Measurements from ENCODE around the gene HNRNPU. TPM values are rescaled to one million over a fixed set of nuclear protein-coding genes. Genes with fewer than 3 reads are reported as not detected.
"Not testable (repeated sequence)": the region's sequence is repeated elsewhere in the genome, so short reads cannot be mapped to it uniquely, and the experiment has no call there.

HNRNPU gene
- polyA plus RNA-seq, 2 donors, result 94.5 to 127 TPM

- no peaks in the 10 kb centered on the region for H3K27me3 ChIP-seq (ENCODE audit: control insufficient read depth in 1 of 2, insufficient read depth in 2 of 2, low read length in 2 of 2)
- H3K9me3 ChIP-seq (ENCODE audit: control insufficient read depth in 2 of 2, insufficient read depth in 1 of 2, low read depth in 1 of 2, low read length in 1 of 2), result no peaks in the 10 kb centered on the region
- H3K4me1 ChIP-seq (ENCODE audit: control insufficient read depth in 2 of 2, insufficient read depth in 2 of 2, low read length in 1 of 2), result no peaks in the 10 kb centered on the region
- H3K4me3 ChIP-seq (ENCODE audit: low read depth in 1 of 2, low read length in 2 of 2), result peak overlapping the region; percentile 80 to 83
- H3K27ac ChIP-seq (ENCODE audit: low read depth in 2 of 2, low read length in 1 of 2), result peak overlapping the region; percentile 99
- H3K36me3 ChIP-seq (ENCODE audit: control insufficient read depth in 2 of 2, insufficient read depth in 2 of 2, low read length in 1 of 2), result no peaks in the 10 kb centered on the region
- WGBS, 2 donors, result 0% methylated on average over 45 to 49 of the region's 49 CpGs
Measured at GRCh38 chr1:244834543-244835275, 29.6 kb downstream of the HNRNPU start.

GRCh38 chr1:244833734-244834542, 30.4 kb downstream of the HNRNPU start:
- Histone ChIP-seq H3K4me1 (ENCODE audit: control insufficient read depth in 2 of 2, insufficient read depth in 2 of 2, low read length in 1 of 2) (no peaks in the 10 kb centered on the region), H3K4me3 (ENCODE audit: low read depth in 1 of 2, low read length in 2 of 2) (peak overlapping the region; percentile 80 to 83), H3K9me3 (ENCODE audit: control insufficient read depth in 2 of 2, insufficient read depth in 1 of 2, low read depth in 1 of 2, low read length in 1 of 2) (no peaks in the 10 kb centered on the region), H3K27ac (ENCODE audit: low read depth in 2 of 2, low read length in 1 of 2) (peak overlapping the region; percentile 98 to 99), H3K27me3 (ENCODE audit: control insufficient read depth in 1 of 2, insufficient read depth in 2 of 2, low read length in 2 of 2) (no peaks in the 10 kb centered on the region), H3K36me3 (ENCODE audit: control insufficient read depth in 2 of 2, insufficient read depth in 2 of 2, low read length in 1 of 2) (no peaks in the 10 kb centered on the region)
- 1% methylated on average over 32 of the region's 32 CpGs for WGBS, 2 donors

- peak overlapping the region; percentile 29 to 71 for H3K27ac ChIP-seq (ENCODE audit: low read depth in 2 of 2, low read length in 1 of 2)
- H3K4me3 ChIP-seq (ENCODE audit: low read depth in 1 of 2, low read length in 2 of 2); H3K27me3 ChIP-seq (ENCODE audit: control insufficient read depth in 1 of 2, insufficient read depth in 2 of 2, low read length in 2 of 2); H3K4me1 ChIP-seq (ENCODE audit: control insufficient read depth in 2 of 2, insufficient read depth in 2 of 2, low read length in 1 of 2); H3K36me3 ChIP-seq (ENCODE audit: control insufficient read depth in 2 of 2, insufficient read depth in 2 of 2, low read length in 1 of 2); H3K9me3 ChIP-seq (ENCODE audit: control insufficient read depth in 2 of 2, insufficient read depth in 1 of 2, low read depth in 1 of 2, low read length in 1 of 2): not testable (repeated sequence)
- WGBS, 2 donors, result 42 to 46% methylated on average over 8 of the region's 8 CpGs
Measured at GRCh38 chr1:244833260-244833659, 31.1 kb downstream of the HNRNPU start.

- no peaks in the 10 kb centered on the region for H3K27me3 ChIP-seq (ENCODE audit: control insufficient read depth in 1 of 2, insufficient read depth in 2 of 2, low read length in 2 of 2)
- H3K9me3 ChIP-seq (ENCODE audit: control insufficient read depth in 2 of 2, insufficient read depth in 1 of 2, low read depth in 1 of 2, low read length in 1 of 2), result no peaks in the 10 kb centered on the region
- no peaks in the 10 kb centered on the region for H3K4me1 ChIP-seq (ENCODE audit: control insufficient read depth in 2 of 2, insufficient read depth in 2 of 2, low read length in 1 of 2)
- H3K4me3 ChIP-seq (ENCODE audit: low read depth in 1 of 2, low read length in 2 of 2), result no peak overlapping the region
- WGBS, 2 donors, result 77 to 78% methylated on average over 3 of the region's 3 CpGs
- H3K36me3 ChIP-seq (ENCODE audit: control insufficient read depth in 2 of 2, insufficient read depth in 2 of 2, low read length in 1 of 2), result no peaks in the 10 kb centered on the region
- no peak overlapping the region for H3K27ac ChIP-seq (ENCODE audit: low read depth in 2 of 2, low read length in 1 of 2)
Measured at GRCh38 chr1:244830639-244831038, 33.7 kb downstream of the HNRNPU start.

DNA sequence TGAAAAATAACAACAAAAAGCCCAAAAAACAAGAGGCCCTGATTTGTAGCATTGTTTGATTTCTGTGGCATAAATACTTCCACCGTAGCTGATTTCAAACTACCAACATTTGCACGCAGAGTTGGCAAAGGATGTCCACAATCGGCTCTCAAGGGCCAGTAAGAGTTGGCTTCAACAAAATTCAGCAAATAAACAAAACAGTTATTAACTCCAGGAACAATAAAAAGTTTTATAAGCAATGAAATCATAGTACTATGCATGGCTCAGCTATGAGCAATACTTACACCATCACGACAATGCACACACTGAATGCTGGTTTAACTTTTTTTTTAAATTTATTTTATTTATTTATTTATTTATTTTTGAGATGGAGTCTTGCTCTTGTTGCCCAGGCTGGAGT, 37.6 kb downstream of the HNRNPU start:
- Histone ChIP-seq H3K4me1 (ENCODE audit: control insufficient read depth in 2 of 2, insufficient read depth in 2 of 2, low read length in 1 of 2) (no peaks in the 10 kb centered on the region), H3K4me3 (ENCODE audit: low read depth in 1 of 2, low read length in 2 of 2) (no peak overlapping the region), H3K36me3 (ENCODE audit: control insufficient read depth in 2 of 2, insufficient read depth in 2 of 2, low read length in 1 of 2) (no peaks in the 10 kb centered on the region), H3K27me3 (ENCODE audit: control insufficient read depth in 1 of 2, insufficient read depth in 2 of 2, low read length in 2 of 2) (no peaks in the 10 kb centered on the region), H3K9me3 (ENCODE audit: control insufficient read depth in 2 of 2, insufficient read depth in 1 of 2, low read depth in 1 of 2, low read length in 1 of 2) (no peaks in the 10 kb centered on the region), H3K27ac (ENCODE audit: low read depth in 2 of 2, low read length in 1 of 2) (no peak overlapping the region)
- 86 to 90% methylated on average over 4 of the region's 4 CpGs for WGBS, 2 donors

DNA sequence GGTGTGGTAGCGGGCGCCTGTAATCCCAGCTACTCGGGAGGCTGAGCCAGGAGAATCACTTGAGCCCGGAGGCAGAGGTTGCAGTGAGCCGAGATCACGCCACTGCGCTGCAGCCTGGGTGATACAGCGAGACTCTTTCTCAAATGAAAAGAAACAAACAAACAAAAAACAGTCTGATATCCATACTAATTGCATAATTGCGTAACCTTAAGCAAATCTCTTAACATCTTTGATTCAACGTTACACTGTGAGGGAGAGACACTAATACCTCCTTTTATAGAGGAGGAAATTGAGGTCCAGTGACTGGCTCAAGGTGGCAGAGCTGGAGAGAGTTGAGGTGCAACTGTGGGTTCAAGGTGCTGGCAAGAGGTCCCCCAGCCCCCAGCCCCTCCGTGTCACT, 41.5 kb downstream of the HNRNPU start:
- 91 to 93% methylated on average over 11 of the region's 11 CpGs for WGBS, 2 donors
- no peaks in the 10 kb centered on the region for H3K27me3 ChIP-seq (ENCODE audit: control insufficient read depth in 1 of 2, insufficient read depth in 2 of 2, low read length in 2 of 2)
- H3K4me3 ChIP-seq (ENCODE audit: low read depth in 1 of 2, low read length in 2 of 2), result no peak overlapping the region
- no peak overlapping the region for H3K27ac ChIP-seq (ENCODE audit: low read depth in 2 of 2, low read length in 1 of 2)
- H3K4me1 ChIP-seq (ENCODE audit: control insufficient read depth in 2 of 2, insufficient read depth in 2 of 2, low read length in 1 of 2), result no peaks in the 10 kb centered on the region
- no peaks in the 10 kb centered on the region for H3K36me3 ChIP-seq (ENCODE audit: control insufficient read depth in 2 of 2, insufficient read depth in 2 of 2, low read length in 1 of 2)
- no peaks in the 10 kb centered on the region for H3K9me3 ChIP-seq (ENCODE audit: control insufficient read depth in 2 of 2, insufficient read depth in 1 of 2, low read depth in 1 of 2, low read length in 1 of 2)

DNA sequence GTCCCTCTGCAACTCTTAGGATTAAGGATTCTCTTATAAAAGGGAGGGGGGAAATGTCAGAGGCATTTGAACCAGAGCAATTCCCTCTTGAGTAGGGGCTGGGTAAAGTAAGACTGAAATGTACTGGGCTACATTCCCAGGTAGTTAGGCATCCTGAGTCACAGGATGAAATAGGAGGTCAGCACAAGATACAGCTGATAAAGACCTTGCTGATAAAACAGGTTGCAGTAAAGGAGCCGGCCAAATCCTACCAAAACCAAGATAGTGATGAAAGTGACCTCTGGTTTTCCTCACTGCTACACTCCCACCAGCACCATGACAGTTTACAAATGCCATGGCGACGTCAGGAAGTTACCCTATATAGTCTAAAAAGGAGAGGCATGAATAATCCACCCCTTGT, 43.2 kb downstream of the HNRNPU start:
- Histone ChIP-seq H3K4me1 (ENCODE audit: control insufficient read depth in 2 of 2, insufficient read depth in 2 of 2, low read length in 1 of 2) (no peaks in the 10 kb centered on the region), H3K36me3 (ENCODE audit: control insufficient read depth in 2 of 2, insufficient read depth in 2 of 2, low read length in 1 of 2) (no peaks in the 10 kb centered on the region), H3K27me3 (ENCODE audit: control insufficient read depth in 1 of 2, insufficient read depth in 2 of 2, low read length in 2 of 2) (no peaks in the 10 kb centered on the region), H3K27ac (ENCODE audit: low read depth in 2 of 2, low read length in 1 of 2) (no peak overlapping the region), H3K9me3 (ENCODE audit: control insufficient read depth in 2 of 2, insufficient read depth in 1 of 2, low read depth in 1 of 2, low read length in 1 of 2) (no peaks in the 10 kb centered on the region), H3K4me3 (ENCODE audit: low read depth in 1 of 2, low read length in 2 of 2) (no peak overlapping the region)
- WGBS, 2 donors, result 73 to 82% methylated on average over 3 of the region's 3 CpGs

DNA sequence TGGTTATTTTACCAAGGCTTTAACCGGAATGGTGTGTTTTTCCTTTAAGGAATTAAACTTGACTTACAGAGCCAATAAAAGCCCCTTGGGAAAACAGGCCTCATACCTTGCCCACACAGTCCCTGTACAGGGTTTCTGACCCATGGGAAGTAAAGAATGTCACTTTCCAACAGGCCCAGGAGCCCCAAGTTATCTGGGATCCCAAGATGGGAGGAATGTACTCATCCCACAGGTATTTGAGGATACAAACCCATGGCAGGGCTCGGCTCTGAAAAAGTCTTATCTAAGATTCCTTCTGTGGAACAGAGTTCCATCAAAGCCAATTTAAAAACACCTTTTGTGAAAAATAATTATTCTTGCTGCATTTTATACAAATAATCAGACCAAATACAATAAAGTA, 44.2 kb downstream of the HNRNPU start:
- H3K4me3 ChIP-seq (ENCODE audit: low read depth in 1 of 2, low read length in 2 of 2), result no peak overlapping the region
- H3K27me3 ChIP-seq (ENCODE audit: control insufficient read depth in 1 of 2, insufficient read depth in 2 of 2, low read length in 2 of 2), result no peaks in the 10 kb centered on the region
- H3K36me3 ChIP-seq (ENCODE audit: control insufficient read depth in 2 of 2, insufficient read depth in 2 of 2, low read length in 1 of 2), result no peaks in the 10 kb centered on the region
- WGBS, 2 donors, result 80 to 83% methylated on average over 2 of the region's 2 CpGs
- no peaks in the 10 kb centered on the region for H3K9me3 ChIP-seq (ENCODE audit: control insufficient read depth in 2 of 2, insufficient read depth in 1 of 2, low read depth in 1 of 2, low read length in 1 of 2)
- H3K27ac ChIP-seq (ENCODE audit: low read depth in 2 of 2, low read length in 1 of 2), result no peak overlapping the region
- no peaks in the 10 kb centered on the region for H3K4me1 ChIP-seq (ENCODE audit: control insufficient read depth in 2 of 2, insufficient read depth in 2 of 2, low read length in 1 of 2)

DNA sequence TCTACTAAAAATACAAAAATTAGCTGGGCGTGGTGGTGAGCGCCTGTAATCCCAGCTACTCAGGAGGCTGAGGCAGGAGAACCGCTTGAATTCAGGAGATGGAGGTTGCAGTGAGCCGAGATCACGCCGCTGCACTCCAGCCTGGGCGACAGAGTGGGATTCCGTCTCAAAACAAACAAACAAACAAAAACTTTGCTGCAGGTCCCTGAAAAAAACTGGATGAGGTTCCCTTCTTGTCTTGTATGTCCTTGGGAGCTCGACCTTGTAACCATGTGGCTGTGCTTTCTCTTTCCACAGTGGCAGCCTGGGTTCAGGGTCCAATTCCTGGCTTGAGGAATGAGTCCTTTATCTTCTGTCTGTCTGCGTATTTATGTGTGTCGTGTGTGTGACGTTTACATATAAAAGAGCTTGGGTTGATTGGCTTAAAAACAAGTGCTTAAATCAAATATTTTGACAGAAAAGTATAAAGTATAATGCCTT, 46.9 kb downstream of the HNRNPU start:
- H3K4me1 ChIP-seq (ENCODE audit: control insufficient read depth in 2 of 2, insufficient read depth in 2 of 2, low read length in 1 of 2), result no peaks in the 10 kb centered on the region
- no peaks in the 10 kb centered on the region for H3K27me3 ChIP-seq (ENCODE audit: control insufficient read depth in 1 of 2, insufficient read depth in 2 of 2, low read length in 2 of 2)
- no peak overlapping the region for H3K27ac ChIP-seq (ENCODE audit: low read depth in 2 of 2, low read length in 1 of 2)
- H3K4me3 ChIP-seq (ENCODE audit: low read depth in 1 of 2, low read length in 2 of 2), result no peak overlapping the region
- H3K36me3 ChIP-seq (ENCODE audit: control insufficient read depth in 2 of 2, insufficient read depth in 2 of 2, low read length in 1 of 2), result no peaks in the 10 kb centered on the region
- WGBS, 2 donors, result 77 to 85% methylated on average over 12 of the region's 12 CpGs
- no peaks in the 10 kb centered on the region for H3K9me3 ChIP-seq (ENCODE audit: control insufficient read depth in 2 of 2, insufficient read depth in 1 of 2, low read depth in 1 of 2, low read length in 1 of 2)

All from esophagus (tissue), 2 donors.